NCI-H226 (cell line): ENCODE measurements around the gene ASPRV1.

Experiments
- DNase-seq: peaks from one replicate; pipeline ENCODE4 v3.0.0-alpha.2; 2015

The ASPRV1 gene

GRCh38 chr2:69988086-69988635, 26.7 kb upstream of the ASPRV1 start:
- no peak for DNase-seq

GRCh38 chr2:69986691-69987090, 25.3 kb upstream of the ASPRV1 start:
- DNase-seq, result no peak

DNA sequence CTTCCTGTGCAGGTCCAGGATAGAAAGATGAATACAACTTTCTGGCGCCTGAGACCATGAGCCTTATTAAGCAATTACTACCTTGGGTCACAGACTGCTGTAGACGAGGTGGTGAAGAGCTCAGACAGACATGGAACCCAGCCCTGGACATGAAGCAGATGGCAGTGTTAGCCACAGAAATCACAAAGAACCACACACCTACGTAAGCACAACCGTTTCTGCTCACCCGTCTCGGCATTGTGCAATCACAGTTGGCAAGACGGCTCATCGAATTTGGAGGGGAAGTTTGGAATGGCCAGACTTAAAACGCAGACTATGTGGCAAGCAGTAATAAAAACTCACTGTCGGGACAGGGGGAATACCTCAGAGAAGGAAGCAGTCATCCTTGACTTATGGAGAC, 24.3 kb upstream of the ASPRV1 start:
- DNase-seq, result no peak

DNA sequence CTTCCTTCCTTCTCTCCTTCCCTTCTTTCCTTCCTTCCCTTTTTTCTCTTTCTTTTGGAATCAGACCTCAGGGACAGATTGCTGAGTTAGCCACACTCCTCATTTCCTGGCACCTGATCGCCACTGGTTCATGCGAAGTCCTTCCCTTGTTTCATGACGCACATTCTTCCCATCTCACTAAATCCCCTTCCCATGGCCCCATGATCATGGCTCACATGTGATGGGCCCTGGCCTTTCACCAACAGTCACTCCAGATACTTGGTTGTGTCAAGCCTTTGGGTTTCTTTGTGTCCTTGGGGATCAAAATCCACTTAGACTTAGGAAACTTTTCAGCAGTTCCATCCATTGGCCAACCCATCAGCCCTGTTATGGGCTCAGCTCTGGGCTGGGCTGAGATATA, 23.8 kb upstream of the ASPRV1 start:
- DNase-seq, result no peak

DNA sequence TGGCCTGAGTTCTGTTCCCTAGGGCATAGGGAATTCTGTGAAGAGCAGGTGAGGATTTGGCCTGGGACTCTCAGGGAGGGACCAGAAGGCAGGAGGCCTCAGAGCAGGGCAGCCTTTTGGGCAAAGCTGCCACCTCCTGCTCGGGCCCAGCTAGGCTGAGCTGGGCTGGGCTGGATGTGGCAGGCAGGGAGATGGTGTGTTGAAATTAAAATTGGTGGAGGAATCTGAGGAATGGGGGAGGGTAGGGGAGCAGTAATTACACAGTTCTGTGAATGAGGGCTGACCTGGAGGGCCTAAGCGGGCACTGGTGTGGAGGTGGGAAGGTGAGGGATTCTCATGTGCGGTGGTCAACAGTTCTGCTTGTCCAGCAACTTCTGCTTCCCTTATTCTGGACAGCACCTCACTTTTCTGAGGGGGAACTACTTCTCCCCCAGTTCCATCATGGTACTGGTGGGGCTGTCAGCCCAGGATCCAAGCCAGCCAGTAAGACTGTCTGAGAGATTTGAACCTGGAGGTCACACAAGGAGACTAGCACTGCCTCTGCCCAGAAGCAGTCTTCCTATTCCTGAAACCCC, 22.0 kb upstream of the ASPRV1 start:
- DNase-seq, result no peak

GRCh38 chr2:69979902-69980807, 18.7 kb upstream of the ASPRV1 start:
- DNase-seq, result no peak

DNA sequence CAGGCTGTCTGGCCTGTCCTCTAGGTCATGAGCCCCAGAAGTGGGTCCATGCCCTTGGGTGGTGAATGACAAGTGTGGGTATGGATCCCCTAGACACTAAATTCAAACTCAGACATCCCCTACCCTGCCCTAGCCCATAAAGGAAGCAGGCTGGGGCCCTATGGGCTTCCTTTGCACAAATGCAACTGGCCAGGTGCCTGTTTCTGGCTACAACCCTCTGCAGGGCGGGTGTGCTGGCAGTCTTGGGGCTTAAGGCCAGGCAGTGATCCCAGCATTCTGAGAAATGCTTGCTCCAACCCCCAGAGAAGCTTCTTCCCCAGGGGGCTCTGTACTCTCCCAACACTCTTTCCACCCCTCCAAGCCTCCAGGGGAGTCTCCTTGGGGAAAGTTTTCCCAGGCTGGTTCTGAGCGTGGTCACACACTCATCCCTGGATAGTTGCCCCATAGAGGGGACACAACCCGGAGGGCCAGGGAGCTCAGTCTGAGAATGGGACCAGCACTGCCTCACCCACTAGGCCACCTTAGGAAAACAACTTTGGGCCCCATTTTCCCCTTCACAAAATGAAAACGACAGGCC, 16.6 kb upstream of the ASPRV1 start:
- no peak for DNase-seq

- DNase-seq, result no peak
Observed at GRCh38 chr2:69977186-69977585, 15.8 kb upstream of the ASPRV1 start.

GRCh38 chr2:69975853-69976462, 14.5 kb upstream of the ASPRV1 start:
- DNase-seq, result no peak

GRCh38 chr2:69975136-69975852, 13.9 kb upstream of the ASPRV1 start:
- DNase-seq, result no peak

GRCh38 chr2:69973335-69973735, 11.9 kb upstream of the ASPRV1 start:
- peak; percentile 56 for DNase-seq

- no peak for DNase-seq
Observed at GRCh38 chr2:69972822-69973221, 11.4 kb upstream of the ASPRV1 start.

GRCh38 chr2:69969991-69970390, 8.6 kb upstream of the ASPRV1 start:
- DNase-seq, result no peak

DNA sequence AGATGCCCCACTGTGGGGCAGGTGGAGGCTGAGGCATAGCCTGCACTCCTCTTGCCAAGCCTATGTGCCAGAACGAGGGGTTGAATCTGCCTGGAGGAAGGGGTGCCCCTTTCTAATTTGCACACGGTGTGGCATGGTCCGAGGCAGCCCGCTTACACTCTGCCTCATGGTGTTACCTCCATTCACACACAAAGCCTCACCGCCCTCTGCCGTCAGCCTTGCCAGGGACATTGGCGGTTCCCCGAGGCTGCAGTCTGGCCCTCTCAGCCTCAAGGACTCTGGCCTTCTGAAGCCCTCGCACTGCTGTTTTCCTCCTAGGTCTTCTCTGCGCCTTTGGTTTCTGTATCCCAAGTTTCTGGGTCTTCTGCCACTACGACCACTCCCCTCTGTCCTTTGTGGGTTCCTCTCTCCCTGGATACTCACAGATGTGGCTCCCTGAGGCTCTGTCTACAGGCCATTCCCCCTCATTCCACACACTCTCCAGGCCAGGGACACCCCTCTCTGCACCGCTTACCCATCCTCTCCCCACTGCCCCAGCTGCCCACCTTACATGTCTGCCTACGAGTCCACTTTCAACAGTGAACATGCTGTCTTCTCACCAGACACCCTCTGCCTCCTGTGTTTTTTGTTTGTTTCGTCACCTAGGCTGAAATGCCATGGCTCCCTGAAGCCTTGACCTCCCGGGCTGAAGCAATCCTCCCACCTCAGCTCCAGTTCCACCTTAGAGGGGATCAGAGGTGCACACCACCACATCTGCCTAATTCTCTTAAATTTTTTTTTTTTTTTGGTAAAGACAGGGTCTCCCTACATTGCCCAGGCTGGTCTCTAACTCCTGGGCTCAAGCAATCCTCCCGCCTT, 7.9 kb upstream of the ASPRV1 start:
- DNase-seq, result no peak

DNA sequence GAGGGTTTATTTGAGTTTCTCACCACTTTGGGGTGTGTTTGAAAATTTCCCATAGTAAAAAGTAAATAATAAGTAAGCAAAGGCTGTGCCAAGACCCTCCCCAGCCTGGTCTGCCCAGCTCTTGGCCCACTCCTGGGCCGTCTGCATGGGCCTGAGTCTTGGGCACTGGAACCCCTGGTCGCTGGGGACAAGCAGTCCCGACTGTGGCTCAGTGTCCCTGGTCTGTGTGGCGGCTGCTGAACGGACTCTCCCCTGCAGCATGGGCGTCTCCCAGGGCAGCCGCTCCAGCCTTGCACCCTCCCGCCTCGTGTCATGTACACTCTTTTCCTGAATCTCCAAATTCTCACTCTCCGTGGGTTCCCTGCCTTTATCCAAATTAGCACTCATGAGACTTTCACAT, 7.2 kb upstream of the ASPRV1 start:
- no peak for DNase-seq

DNA sequence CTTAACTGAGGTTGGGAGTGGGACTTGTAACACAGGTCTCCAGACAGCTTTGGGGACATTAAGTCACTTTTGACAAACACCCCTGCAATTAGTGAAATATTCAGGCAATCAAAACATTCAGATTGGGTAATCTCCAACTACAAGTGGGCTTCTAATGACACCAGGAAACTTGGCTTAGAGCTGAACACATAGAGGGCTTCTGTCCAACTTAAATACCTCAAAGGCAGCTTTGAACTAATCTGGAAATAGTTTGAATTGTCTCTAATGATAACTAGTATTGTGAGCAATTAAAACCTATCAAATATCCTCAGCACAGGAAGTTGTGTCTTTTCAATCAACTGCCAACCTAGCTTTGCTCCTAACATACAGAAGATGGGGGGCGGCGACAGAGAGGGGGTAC, 5.1 kb upstream of the ASPRV1 start:
- DNase-seq, result no peak

DNA sequence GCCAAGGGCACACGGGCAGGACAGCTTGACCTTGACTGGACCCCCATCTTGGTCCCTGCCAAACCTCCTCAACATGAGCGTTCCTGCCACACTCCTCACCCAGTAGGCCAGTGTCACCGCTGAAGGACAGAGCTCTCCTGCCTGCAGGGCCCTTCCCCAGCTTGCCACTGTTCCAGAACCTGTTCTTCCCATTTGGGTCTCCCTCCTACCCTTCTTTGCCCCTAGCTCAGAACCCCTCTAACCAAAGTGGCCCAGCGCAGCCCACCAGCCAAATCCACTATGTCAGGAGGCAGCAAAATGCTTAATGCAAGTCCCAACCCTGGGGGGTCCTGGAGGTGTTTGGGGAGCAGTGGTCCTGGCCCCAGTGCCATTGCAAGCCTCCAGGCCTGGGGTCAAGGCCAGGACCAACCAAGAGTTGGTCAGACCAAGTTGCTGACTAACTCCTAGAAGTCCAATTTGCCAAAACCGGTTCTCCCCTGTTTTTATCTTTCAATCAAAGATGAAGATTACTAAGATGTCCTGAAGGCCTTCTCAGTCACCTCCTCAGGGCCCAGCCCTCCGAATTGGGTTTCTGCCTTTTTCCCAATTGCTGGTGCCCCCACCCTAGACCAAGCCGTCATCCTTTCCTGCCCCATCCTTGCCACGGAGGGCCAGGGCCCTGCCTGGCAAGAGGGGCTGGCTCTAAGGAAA, 4.5 kb upstream of the ASPRV1 start:
- DNase-seq, result no peak

DNA sequence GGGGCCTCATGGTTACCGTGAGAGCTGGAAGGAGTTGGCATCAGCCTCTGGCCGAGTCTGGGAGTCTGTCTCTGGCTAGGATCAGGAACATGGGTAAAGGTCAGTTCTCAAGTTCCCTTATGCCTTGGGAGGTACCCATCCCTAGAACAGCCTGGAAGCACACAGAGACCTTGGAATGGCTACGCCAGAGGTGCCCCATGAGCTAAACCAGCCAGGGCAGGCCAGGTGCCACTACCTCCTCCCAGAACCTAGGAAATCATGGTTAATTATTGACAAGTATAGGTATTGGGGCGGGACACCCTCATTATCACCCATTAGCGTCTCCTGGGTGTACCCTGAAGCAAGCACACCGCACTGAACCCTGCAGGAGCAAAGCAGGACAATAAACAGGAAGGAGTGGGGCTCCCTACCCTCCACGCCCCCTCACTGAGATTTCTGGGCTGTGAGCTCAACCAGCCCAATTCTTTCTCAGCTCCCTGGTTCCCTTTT, 3.0 kb upstream of the ASPRV1 start:
- DNase-seq, result no peak

DNA sequence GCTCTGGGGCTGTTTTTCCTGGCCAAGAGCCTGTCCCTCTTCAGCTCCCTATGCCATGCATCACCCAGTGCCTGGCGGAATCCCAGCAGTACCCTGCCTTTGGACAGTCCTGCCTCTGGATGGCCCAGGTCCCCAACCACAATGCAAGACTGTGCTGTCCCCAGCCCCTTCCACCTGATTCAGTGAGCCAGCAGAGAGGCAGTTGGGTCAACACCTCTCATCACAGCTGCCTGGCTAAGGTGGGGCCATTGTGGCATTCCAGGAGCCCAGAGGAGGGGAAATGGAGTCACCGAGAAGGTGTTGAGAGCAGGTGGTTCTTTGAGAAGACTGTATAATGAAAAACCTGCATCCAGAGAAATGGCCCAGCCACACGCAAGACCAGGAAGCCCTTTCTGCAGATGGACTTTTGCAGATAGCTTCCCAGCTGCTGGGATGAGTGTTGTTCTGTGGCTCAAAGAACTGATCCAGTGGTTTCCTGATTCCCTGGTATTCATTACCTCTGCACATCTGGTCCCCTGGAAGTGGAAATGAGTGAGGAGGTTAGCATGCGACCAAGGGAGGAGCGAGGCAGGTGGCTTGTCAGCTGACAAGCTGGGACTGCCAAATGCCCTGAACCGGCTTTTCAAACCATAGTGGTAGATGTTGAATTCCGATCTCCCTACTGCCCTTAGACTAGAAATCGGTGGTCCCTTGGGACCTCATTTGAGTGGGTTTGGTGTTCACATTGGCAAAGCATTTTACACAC, 1.7 kb upstream of the ASPRV1 start:
- DNase-seq, result no peak

DNA sequence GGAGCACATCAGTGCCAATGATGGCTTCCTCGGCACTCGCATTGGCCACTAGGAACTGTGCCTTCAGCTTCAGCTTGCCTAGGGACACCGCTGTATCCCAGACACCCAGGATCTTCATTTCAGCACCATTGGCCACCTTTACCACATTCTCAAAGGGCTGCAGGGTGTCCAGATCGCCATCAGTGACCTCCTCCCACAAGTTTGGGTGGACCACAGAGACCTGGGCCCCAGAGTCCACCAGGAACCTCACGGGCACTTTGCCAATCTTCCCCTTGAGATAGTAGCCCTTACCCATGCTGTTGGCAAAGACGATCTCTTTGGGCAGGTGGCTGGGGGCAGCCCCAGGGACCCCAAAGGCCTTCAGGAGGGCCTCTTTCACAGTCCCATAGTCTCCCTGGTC, 610 bp downstream of the ASPRV1 start:
- no peak for DNase-seq
